Endothelial cell of umbilical vein (primary cell): ENCODE data around the gene DPYD.

Experiments used
- MAX ChIP-seq: IDR thresholded peaks from 2 replicates; pipeline ENCODE4 v1.6.1; 2011; ENCODE audit not compliant: insufficient read depth, insufficient read length
- MYC ChIP-seq: IDR thresholded peaks from one replicate; pipeline ENCODE4 v1.6.1; 2011; ENCODE audit warnings: mild to moderate bottlenecking, low read depth, low read length

- no peak for TF ChIP-seq MAX
- TF ChIP-seq MYC: no peak
Measured at GRCh38 chr1:97364086-97364485, 556.7 kb downstream of the DPYD start.
